Measurements from ENCODE around the gene COQ8A. TPM values are rescaled to one million over a fixed set of nuclear protein-coding genes. Genes with fewer than 3 reads are reported as not detected.

COQ8A gene
- total and polyA plus RNA-seq, 2 experiments from 2014 or later = 25.2 to 37.4 TPM

DNA sequence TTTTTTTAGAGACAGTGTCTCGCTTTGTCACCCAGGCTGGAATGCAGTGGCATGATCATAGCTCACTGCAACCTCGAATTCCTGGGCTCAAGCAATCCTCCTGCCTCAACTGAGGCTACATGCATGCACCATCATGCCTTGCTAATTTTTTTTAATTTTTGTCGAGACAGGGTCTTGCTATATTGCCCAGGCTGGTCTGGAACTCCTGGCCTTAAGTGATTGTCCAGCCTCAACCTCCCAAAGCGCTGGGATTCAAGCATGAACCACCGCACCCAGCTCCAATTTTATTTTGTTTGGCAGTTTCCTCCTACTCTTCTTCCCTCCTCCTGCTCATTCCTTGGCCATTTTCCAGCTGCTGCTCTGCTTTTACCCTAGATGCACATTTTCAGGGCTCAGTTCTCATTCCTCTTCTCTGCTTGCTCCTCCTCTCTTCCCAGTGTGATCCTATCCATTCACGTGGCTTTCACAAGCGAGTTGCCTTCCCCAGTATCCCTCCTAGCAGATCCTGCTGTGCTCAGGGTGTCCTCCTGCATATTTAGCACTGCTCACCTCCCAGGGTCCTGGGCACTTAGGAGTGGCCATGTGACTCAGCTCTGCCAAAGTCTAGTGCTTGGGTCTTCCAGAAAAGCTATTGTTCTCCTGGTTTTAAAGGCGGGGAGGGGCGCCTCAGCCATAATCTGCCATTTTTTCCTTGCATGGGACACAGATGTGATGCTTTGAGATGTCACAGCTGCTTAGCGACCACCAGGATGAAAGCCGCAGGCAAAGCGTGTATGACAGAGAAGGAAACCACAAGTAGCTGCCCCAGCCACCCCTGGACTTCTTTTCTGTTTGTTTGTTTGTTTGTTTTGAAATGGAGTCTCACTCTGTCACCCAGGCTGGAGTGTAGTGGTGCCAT, 36.0 kb upstream of the COQ8A start:
- Histone ChIP-seq H2AFZ (no peak overlapping the region), H3K4me2 (no peak overlapping the region), H3F3A (replicated peaks; ENCODE audit: low read depth) (no peaks in the 10 kb centered on the region), H3K27ac (ENCODE audit: low read depth) (no peak overlapping the region), H3K9me2 (ENCODE audit: insufficient read depth) (no peaks in the 10 kb centered on the region), H3K27me3 (ENCODE audit: insufficient read depth) (no peaks in the 10 kb centered on the region), H3K79me2 (replicated peaks; ENCODE audit: insufficient read depth) (no peaks in the 10 kb centered on the region), H3K36me3 (ENCODE audit: insufficient read depth) (no peaks in the 10 kb centered on the region), H3K4me1 (ENCODE audit: insufficient read depth) (no peaks in the 10 kb centered on the region), H4K20me1 (replicated peaks; ENCODE audit: insufficient read depth) (no peaks in the 10 kb centered on the region; the same call in 1 of the 2 replicates), H3K4me3 (no peak overlapping the region)
- Mint-ChIP-seq H3K4me1 (peaks cover 8% of the 10 kb centered on the region), H3K36me3 (ENCODE audit: low read depth) (peaks cover 9% of the 10 kb centered on the region), H3K9me3 (no peaks in the 10 kb centered on the region), H3K27ac (no peak overlapping the region), H3K4me3 (no peak overlapping the region), H3K27me3 (ENCODE audit: insufficient read depth, low read depth, poor library complexity) (peaks cover 8% of the 10 kb centered on the region)
- TF ChIP-seq STAT1 (IDR thresholded peaks at IDR 0.05; ENCODE audit: unreplicated experiment) = no peak
- TF ChIP-seq JUNB (IDR thresholded peaks at IDR 0.05; ENCODE audit: unreplicated experiment) = no peak
- TF ChIP-seq NANOG (IDR thresholded peaks at IDR 0.05; ENCODE audit: borderline replicate concordance) = no peak
- no peak for TF ChIP-seq ETS1 (IDR thresholded peaks at IDR 0.05)
- TF ChIP-seq ZNF462 (CRISPR knock-in tag; IDR thresholded peaks at IDR 0.05) = no peak
- no peak for TF ChIP-seq CTCF (conservative IDR thresholded peaks at IDR 0.05; ENCODE audit: low read depth in 2 of 2)
- TF ChIP-seq ZNF114 (CRISPR knock-in tag; IDR thresholded peaks at IDR 0.05) = no peak
- TF ChIP-seq EZH2 (IDR thresholded peaks at IDR 0.05; ENCODE audit: low read depth, unreplicated experiment) = no peak
- no peak for TF ChIP-seq POLR2AphosphoS5 (IDR thresholded peaks at IDR 0.05; ENCODE audit: low read depth)
- TF ChIP-seq EZH2phosphoT487 (IDR thresholded peaks at IDR 0.05; ENCODE audit: unreplicated experiment) = no peak
- TF ChIP-seq, protein P1, sequence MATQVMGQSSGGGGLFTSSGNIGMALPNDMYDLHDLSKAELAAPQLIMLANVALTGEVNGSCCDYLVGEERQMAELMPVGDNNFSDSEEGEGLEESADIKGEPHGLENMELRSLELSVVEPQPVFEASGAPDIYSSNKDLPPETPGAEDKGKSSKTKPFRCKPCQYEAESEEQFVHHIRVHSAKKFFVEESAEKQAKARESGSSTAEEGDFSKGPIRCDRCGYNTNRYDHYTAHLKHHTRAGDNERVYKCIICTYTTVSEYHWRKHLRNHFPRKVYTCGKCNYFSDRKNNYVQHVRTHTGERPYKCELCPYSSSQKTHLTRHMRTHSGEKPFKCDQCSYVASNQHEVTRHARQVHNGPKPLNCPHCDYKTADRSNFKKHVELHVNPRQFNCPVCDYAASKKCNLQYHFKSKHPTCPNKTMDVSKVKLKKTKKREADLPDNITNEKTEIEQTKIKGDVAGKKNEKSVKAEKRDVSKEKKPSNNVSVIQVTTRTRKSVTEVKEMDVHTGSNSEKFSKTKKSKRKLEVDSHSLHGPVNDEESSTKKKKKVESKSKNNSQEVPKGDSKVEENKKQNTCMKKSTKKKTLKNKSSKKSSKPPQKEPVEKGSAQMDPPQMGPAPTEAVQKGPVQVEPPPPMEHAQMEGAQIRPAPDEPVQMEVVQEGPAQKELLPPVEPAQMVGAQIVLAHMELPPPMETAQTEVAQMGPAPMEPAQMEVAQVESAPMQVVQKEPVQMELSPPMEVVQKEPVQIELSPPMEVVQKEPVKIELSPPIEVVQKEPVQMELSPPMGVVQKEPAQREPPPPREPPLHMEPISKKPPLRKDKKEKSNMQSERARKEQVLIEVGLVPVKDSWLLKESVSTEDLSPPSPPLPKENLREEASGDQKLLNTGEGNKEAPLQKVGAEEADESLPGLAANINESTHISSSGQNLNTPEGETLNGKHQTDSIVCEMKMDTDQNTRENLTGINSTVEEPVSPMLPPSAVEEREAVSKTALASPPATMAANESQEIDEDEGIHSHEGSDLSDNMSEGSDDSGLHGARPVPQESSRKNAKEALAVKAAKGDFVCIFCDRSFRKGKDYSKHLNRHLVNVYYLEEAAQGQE (IDR thresholded peaks at IDR 0.05; ENCODE audit: unreplicated experiment) = no peak
- TF ChIP-seq CREB1 (CRISPR knock-in tag; IDR thresholded peaks at IDR 0.05; ENCODE audit: low read depth) = no peak
- TF ChIP-seq ZNF331 (CRISPR knock-in tag; IDR thresholded peaks at IDR 0.05; ENCODE audit: low read depth) = no peak
- no peak for DNase-seq (ENCODE audit: low spot score)
- ATAC-seq = no peak
